ENCODE measurements around the gene KSR1. TPM values are rescaled to one million over a fixed set of nuclear protein-coding genes. Genes with fewer than 3 reads are reported as not detected.

Gene KSR1
- total RNA-seq, 1 donor from 2014 or later = 59.6 TPM

DNA sequence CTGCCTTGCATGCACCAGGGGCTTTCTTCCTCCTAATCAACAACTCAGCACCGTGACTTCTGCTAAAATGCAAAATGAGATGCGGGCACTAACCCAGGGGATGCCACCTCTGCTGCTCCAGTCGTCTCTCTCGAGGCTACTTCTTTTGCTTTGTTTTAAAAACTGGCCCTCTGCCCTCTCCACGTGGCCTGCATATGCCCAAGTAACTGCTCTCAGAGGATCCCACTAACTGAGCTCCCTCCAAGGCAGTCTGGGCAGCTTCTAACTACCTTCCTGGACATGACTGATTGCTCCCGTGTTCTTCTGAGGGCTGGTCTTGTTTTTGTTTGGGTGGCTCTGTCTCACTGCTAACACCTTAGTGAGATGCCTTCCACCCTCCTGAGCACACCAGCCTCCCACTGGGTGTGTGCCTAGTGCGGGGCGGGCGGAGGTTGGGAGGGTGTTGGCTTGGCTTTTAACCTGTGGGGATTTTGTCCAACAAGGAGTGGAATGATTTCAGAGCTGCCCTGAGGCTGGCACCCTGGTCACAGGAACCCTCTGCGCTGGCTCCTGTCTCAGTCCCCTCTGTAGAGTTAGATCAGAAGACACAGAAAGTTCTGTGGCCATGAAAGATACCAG, 165.8 kb downstream of the KSR1 start:
- no peaks in the 10 kb centered on the region for H3K27me3 ChIP-seq (ENCODE audit: low read depth)
- no peaks in the 10 kb centered on the region for H3K4me1 ChIP-seq
- intact Hi-C loops (cut with DNase I) = no loop called here
- TF ChIP-seq, protein P1, sequence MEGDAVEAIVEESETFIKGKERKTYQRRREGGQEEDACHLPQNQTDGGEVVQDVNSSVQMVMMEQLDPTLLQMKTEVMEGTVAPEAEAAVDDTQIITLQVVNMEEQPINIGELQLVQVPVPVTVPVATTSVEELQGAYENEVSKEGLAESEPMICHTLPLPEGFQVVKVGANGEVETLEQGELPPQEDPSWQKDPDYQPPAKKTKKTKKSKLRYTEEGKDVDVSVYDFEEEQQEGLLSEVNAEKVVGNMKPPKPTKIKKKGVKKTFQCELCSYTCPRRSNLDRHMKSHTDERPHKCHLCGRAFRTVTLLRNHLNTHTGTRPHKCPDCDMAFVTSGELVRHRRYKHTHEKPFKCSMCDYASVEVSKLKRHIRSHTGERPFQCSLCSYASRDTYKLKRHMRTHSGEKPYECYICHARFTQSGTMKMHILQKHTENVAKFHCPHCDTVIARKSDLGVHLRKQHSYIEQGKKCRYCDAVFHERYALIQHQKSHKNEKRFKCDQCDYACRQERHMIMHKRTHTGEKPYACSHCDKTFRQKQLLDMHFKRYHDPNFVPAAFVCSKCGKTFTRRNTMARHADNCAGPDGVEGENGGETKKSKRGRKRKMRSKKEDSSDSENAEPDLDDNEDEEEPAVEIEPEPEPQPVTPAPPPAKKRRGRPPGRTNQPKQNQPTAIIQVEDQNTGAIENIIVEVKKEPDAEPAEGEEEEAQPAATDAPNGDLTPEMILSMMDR (IDR thresholded peaks at IDR 0.05) = no peak
- ATAC-seq (no peak), DNase-seq (no peak)
- no peaks in the 10 kb centered on the region for H3K9me3 ChIP-seq
- H3K4me3 ChIP-seq = no peak overlapping the region
- no peak overlapping the region for H3K27ac ChIP-seq
- H3K36me3 ChIP-seq = peaks cover 96% of the 10 kb centered on the region

DNA sequence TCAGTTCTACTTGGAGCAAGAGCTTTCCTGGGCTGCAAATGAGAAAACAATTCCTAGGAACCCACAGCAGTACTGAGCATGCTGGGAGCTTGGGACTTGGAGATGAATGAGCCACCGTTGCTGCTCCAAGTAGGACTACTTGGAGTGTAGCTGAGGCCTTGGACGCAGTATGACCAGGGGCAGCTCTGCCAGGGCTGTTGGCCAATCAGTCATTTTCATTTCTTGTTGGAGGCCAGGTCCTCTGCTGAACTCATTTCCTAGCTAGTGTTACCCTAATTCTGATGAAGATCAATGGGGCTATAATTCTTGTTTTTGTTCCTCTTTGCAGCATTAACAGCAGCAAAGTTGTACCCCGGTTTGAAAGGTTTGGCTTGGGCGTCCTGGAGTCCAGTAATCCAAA, 166.7 kb downstream of the KSR1 start:
- intact Hi-C loops (cut with DNase I) = no loop called here
- no peaks in the 10 kb centered on the region for H3K9me3 ChIP-seq
- no peak overlapping the region for H3K4me3 ChIP-seq
- TF ChIP-seq, protein P1 (IDR thresholded peaks at IDR 0.05) = no peak
- no peak overlapping the region for H3K27ac ChIP-seq
- no peak for ATAC-seq
- peaks cover 92% of the 10 kb centered on the region for H3K36me3 ChIP-seq
- H3K4me1 ChIP-seq = no peaks in the 10 kb centered on the region
- H3K27me3 ChIP-seq (ENCODE audit: low read depth) = no peaks in the 10 kb centered on the region
- no peak for DNase-seq

DNA sequence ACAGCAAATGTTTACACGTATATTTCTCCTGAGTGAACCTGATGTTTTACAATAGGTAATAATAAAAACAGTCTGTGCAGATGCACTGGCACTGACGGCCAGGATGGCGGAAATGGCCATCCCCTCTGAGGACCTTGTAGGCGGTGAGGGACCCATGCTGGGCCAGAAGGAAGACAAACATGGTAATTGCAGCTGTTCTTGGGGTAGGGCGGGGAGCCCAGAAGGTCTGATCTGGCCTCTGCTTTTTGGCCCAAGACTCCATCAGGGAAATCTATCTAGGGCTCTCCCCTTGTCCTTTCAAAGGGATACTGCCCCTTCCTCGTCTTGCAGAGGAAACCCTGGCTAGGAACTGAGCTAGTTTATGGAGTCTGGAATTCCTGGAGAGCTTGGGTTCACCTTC, 167.4 kb downstream of the KSR1 start:
- Histone ChIP-seq H3K27ac (no peak overlapping the region), H3K9me3 (no peaks in the 10 kb centered on the region), H3K36me3 (peaks cover 85% of the 10 kb centered on the region), H3K27me3 (ENCODE audit: low read depth) (no peaks in the 10 kb centered on the region), H3K4me1 (no peaks in the 10 kb centered on the region), H3K4me3 (no peak overlapping the region)
- TF ChIP-seq, protein P1 (IDR thresholded peaks at IDR 0.05) = no peak
- DNase-seq = no peak
- ATAC-seq = no peak
- intact Hi-C loops (cut with DNase I) = no loop called here

DNA sequence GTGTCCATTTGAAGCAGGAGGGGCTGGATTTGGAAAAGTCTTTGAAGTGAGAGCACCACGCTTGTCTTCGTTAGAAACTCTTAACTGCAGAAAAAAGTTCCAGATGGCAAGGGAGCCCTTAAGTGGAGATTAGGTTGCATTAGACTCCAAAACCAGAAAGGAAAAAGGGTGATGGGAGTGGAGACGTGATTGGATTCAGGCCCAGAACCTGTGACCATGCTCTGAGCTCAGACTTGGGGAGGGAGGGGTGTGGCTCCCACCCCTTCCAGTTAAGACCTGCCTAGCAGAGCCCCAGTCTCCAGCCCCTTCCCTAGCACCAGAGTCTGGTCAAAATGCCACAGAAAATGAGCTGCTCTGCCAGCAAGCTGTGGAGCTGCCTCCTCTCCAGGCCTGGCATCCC, 168.3 kb downstream of the KSR1 start:
- peaks cover 76% of the 10 kb centered on the region for H3K36me3 ChIP-seq
- no peaks in the 10 kb centered on the region for H3K27me3 ChIP-seq (ENCODE audit: low read depth)
- no peaks in the 10 kb centered on the region for H3K9me3 ChIP-seq
- TF ChIP-seq, protein P1 (IDR thresholded peaks at IDR 0.05) = no peak
- ATAC-seq (no peak), DNase-seq (no peak)
- no peaks in the 10 kb centered on the region for H3K4me1 ChIP-seq
- intact Hi-C loops (cut with DNase I) = no loop called here
- H3K4me3 ChIP-seq = no peak overlapping the region
- no peak overlapping the region for H3K27ac ChIP-seq

DNA sequence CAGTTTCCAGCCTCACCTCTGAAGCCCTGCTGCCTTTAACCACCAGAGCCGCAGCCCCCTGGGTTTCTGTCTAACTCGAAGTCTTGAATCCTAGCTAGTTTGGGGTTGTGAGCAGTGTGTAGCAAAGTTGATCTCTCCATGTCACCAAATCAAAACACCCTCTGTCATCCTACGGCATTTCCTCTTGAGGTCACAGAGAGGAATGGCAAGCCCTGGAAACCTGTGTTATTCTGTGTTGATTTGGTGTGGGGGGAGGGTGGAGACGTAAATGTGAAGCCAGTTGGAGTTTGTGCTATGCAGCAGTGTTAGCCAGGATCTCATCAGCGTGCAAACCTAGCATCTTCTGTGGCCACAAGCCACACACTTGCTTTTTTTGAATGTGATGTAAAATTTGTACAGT, 169.6 kb downstream of the KSR1 start:
- H3K27me3 ChIP-seq (ENCODE audit: low read depth) = no peaks in the 10 kb centered on the region
- TF ChIP-seq, protein P1 (IDR thresholded peaks at IDR 0.05) = no peak
- ATAC-seq (no peak), DNase-seq (no peak)
- no peak overlapping the region for H3K27ac ChIP-seq
- intact Hi-C loops (cut with DNase I) = no loop called here
- peaks cover 3% of the 10 kb centered on the region for H3K4me1 ChIP-seq
- H3K9me3 ChIP-seq = no peaks in the 10 kb centered on the region
- peaks cover 63% of the 10 kb centered on the region for H3K36me3 ChIP-seq
- no peak overlapping the region for H3K4me3 ChIP-seq
